HCT116 (cell line): ENCODE measurements around the gene PEF1.

Source experiments
- CTCF ChIP-seq, 3 experiments: fragments of 200-600 bp in 1 of 3; sonication (generic) in 1 of 3; IDR thresholded peaks in 2 of 3; conservative IDR thresholded peaks in 1 of 3; 2 replicates each; pipeline ENCODE4 v1.5.1; 2012 to 2017; ENCODE audit warnings: low read depth in 2 of 3, low read length in 2 of 3, antibody characterized with exemption in 1 of 3, borderline replicate concordance in 1 of 3, control low read depth in 1 of 3, mild to moderate bottlenecking in 1 of 3, mixed read lengths in 1 of 3, mixed run types in 1 of 3, moderate library complexity in 1 of 3; ENCODE audit not compliant: insufficient read depth in 1 of 3
- JUND ChIP-seq: IDR thresholded peaks from 2 replicates; pipeline ENCODE4 v1.6.1; 2012
- POLR2A ChIP-seq: IDR thresholded peaks from 2 replicates; pipeline ENCODE4 v1.7.0; 2011; ENCODE audit warnings: borderline replicate concordance; ENCODE audit not compliant: insufficient read depth, insufficient read length; ENCODE audit errors: extremely low read depth
- RAD21 ChIP-seq: IDR thresholded peaks from 2 replicates; pipeline ENCODE4 v1.6.1; 2012; ENCODE audit warnings: low read depth, mild to moderate bottlenecking

- TF ChIP-seq CTCF (IDR thresholded peaks at IDR 0.05 in 2 of 3, conservative IDR thresholded peaks at IDR 0.05 in 1 of 3; ENCODE audit: borderline replicate concordance in 1 of 3, insufficient read depth in 1 of 3, low read depth in 2 of 3, low read length in 2 of 3), result no peak
- no peak for TF ChIP-seq JUND
- no peak for TF ChIP-seq POLR2A
- TF ChIP-seq RAD21, result no peak
Observed at GRCh38 chr1:31637915-31638673, 6.6 kb downstream of the PEF1 start.
